Measurements from ENCODE around the gene NFKB1. TPM values are rescaled to one million over a fixed set of nuclear protein-coding genes. Genes with fewer than 3 reads are reported as not detected.
A peak's percentile ranks its signal among the peaks of the same experiment; 100 is the strongest.

The NFKB1 gene
- total RNA-seq, 5 donors from 2014 or later (not counting 1 experiment from before 2014, with no cell fraction given) = 83.0 to 185 (median 92.1) TPM

- ChIA-PET CTCF (interaction anchor here in 1 of 2 donors (0.8 to 1.1 kb wide), 2 partner anchors 17 to 48 kb away, joined by 4 to 5 read pairs; no protein-coding TSS in a partner anchor), POLR2A (interaction anchor here (0.5 to 0.7 kb wide), 5 partner anchors 13 to 485 kb away, joined by 3 to 6 read pairs (median 3); no protein-coding TSS in a partner anchor)
- Histone ChIP-seq H3K27ac (ENCODE audit: low read length) (no peak overlapping the region), H3K4me3 (ENCODE audit: control insufficient read depth in 1 of 2, extremely low read depth in 1 of 2, low read length in 1 of 2) (no peak overlapping the region), H3K4me1 (ENCODE audit: control insufficient read depth in 1 of 2, extremely low read depth in 1 of 2, insufficient read depth in 2 of 2, low read length in 2 of 2) (peaks cover 0 to 11% of the 10 kb centered on the region in 2 experiments), H3K27me3 (replicated peaks in 1 of 2; ENCODE audit: control insufficient read depth in 2 of 2, extremely low read depth in 1 of 2, insufficient read depth in 2 of 2, low read length in 1 of 2) (no peaks in the 10 kb centered on the region), H3K36me3 (ENCODE audit: control insufficient read depth in 2 of 2, extremely low read depth in 1 of 2, insufficient read depth in 1 of 2, low read length in 1 of 2) (peaks cover 3 to 13% of the 10 kb centered on the region in 2 donors), H3K9me3 (no peaks in the 10 kb centered on the region)
- DNase-seq (no peak), ATAC-seq (replicated peaks in 1 of 4) (no peak)
- Mint-ChIP-seq H3K27me3 (no peaks in the 10 kb centered on the region), H3K4me3 (no peak overlapping the region), H3K27ac (peak overlapping the region; percentile 7 to 66), H3K4me1 (peaks cover 71 to 87% (median 73%) of the 10 kb centered on the region in 3 donors), H3K9me3 (no peaks in the 10 kb centered on the region), H3K36me3 (peaks cover 49% of the 10 kb centered on the region)
- no CpG with 5 or more reads among the region's 1 CpG for WGBS (ENCODE audit: insufficient coverage)
Observed at GRCh38 chr4:102563000-102563399, 61.8 kb downstream of the NFKB1 start.

- no peaks in the 10 kb centered on the region for H3K27me3 Mint-ChIP-seq
- no peak overlapping the region for H3K4me3 Mint-ChIP-seq
- Histone ChIP-seq H3K9me3 (no peaks in the 10 kb centered on the region), H3K27ac (ENCODE audit: low read length) (no peak overlapping the region), H3K27me3 (replicated peaks in 1 of 2; ENCODE audit: control insufficient read depth in 2 of 2, extremely low read depth in 1 of 2, insufficient read depth in 2 of 2, low read length in 1 of 2) (no peaks in the 10 kb centered on the region), H3K36me3 (ENCODE audit: control insufficient read depth in 2 of 2, extremely low read depth in 1 of 2, insufficient read depth in 1 of 2, low read length in 1 of 2) (peaks cover 3 to 16% of the 10 kb centered on the region in 2 donors), H3K4me1 (ENCODE audit: control insufficient read depth in 1 of 2, extremely low read depth in 1 of 2, insufficient read depth in 2 of 2, low read length in 2 of 2) (peaks cover 0 to 5% of the 10 kb centered on the region in 2 experiments), H3K4me3 (ENCODE audit: control insufficient read depth in 1 of 2, extremely low read depth in 1 of 2, low read length in 1 of 2) (no peak overlapping the region)
- peak overlapping the region; percentile 16 to 25 for H3K27ac Mint-ChIP-seq
- CTCF ChIA-PET = interaction anchor here in 1 of 2 donors (0.9 kb wide), 1 partner anchor 137 kb away, joined by 5 read pairs; no protein-coding TSS in a partner anchor
- ATAC-seq (replicated peaks in 1 of 4) (no peak), DNase-seq (peak in 1 of 35 experiments; percentile 21)
- POLR2A ChIA-PET = interaction anchor here in 1 of 2 donors (0.7 kb wide), 1 partner anchor 235 kb away, joined by 4 read pairs; no protein-coding TSS in a partner anchor
- no CpG with 5 or more reads among the region's 4 CpGs for WGBS (ENCODE audit: insufficient coverage)
- H3K36me3 Mint-ChIP-seq = peaks cover 59% of the 10 kb centered on the region
- peaks cover 77 to 84% (median 79%) of the 10 kb centered on the region in 3 donors for H3K4me1 Mint-ChIP-seq
- H3K9me3 Mint-ChIP-seq = no peaks in the 10 kb centered on the region
Observed at GRCh38 chr4:102564399-102565059, 63.4 kb downstream of the NFKB1 start.

- H3K36me3 Mint-ChIP-seq = peaks cover 60% of the 10 kb centered on the region
- WGBS (ENCODE audit: insufficient coverage) = no CpG with 5 or more reads among the region's 2 CpGs
- POLR2A ChIA-PET = interaction anchor here (0.6 to 0.7 kb wide), 3 partner anchors 12 to 38 kb away, joined by 7 to 15 read pairs (median 13); no protein-coding TSS in a partner anchor
- no peak overlapping the region for H3K4me3 Mint-ChIP-seq
- ATAC-seq (replicated peaks in 1 of 4) = no peak
- Histone ChIP-seq H3K27ac (ENCODE audit: low read length) (no peak overlapping the region), H3K27me3 (replicated peaks in 1 of 2; ENCODE audit: control insufficient read depth in 2 of 2, extremely low read depth in 1 of 2, insufficient read depth in 2 of 2, low read length in 1 of 2) (no peaks in the 10 kb centered on the region), H3K4me1 (ENCODE audit: control insufficient read depth in 1 of 2, extremely low read depth in 1 of 2, insufficient read depth in 2 of 2, low read length in 2 of 2) (peaks cover 0 to 2% of the 10 kb centered on the region in 2 experiments), H3K36me3 (ENCODE audit: control insufficient read depth in 2 of 2, extremely low read depth in 1 of 2, insufficient read depth in 1 of 2, low read length in 1 of 2) (peaks cover 3 to 22% of the 10 kb centered on the region in 2 donors), H3K4me3 (ENCODE audit: control insufficient read depth in 1 of 2, extremely low read depth in 1 of 2, low read length in 1 of 2) (no peak overlapping the region), H3K9me3 (no peaks in the 10 kb centered on the region)
- no peak for DNase-seq
- peak overlapping the region; percentile 64 to 79 for H3K27ac Mint-ChIP-seq
- no peaks in the 10 kb centered on the region for H3K27me3 Mint-ChIP-seq
- H3K4me1 Mint-ChIP-seq = peaks cover 69 to 74% (median 71%) of the 10 kb centered on the region in 3 donors
- no peaks in the 10 kb centered on the region for H3K9me3 Mint-ChIP-seq
- CTCF ChIA-PET = interaction anchor here (0.6 kb wide), 2 partner anchors 10 to 20 kb away, joined by 5 read pairs; no protein-coding TSS in a partner anchor
Observed at GRCh38 chr4:102565696-102566095, 64.5 kb downstream of the NFKB1 start.

GRCh38 chr4:102566426-102566825, 65.3 kb downstream of the NFKB1 start:
- ChIA-PET POLR2A (no interaction called here), CTCF (no interaction called here)
- H3K9me3 ChIP-seq = no peaks in the 10 kb centered on the region
- H3K36me3 ChIP-seq (ENCODE audit: control insufficient read depth in 2 of 2, extremely low read depth in 1 of 2, insufficient read depth in 1 of 2, low read length in 1 of 2) = peaks cover 3 to 22% of the 10 kb centered on the region in 2 donors
- no peaks in the 10 kb centered on the region for H3K4me1 ChIP-seq (ENCODE audit: control insufficient read depth in 1 of 2, extremely low read depth in 1 of 2, insufficient read depth in 2 of 2, low read length in 2 of 2)
- Mint-ChIP-seq H3K9me3 (no peaks in the 10 kb centered on the region), H3K4me1 (peaks cover 63 to 66% (median 65%) of the 10 kb centered on the region in 3 donors), H3K27ac (peak overlapping the region; percentile 64 to 79), H3K27me3 (no peaks in the 10 kb centered on the region), H3K4me3 (no peak overlapping the region), H3K36me3 (peaks cover 59% of the 10 kb centered on the region)
- ATAC-seq (replicated peaks in 1 of 4) (no peak), DNase-seq (no peak)
- no peak overlapping the region for H3K4me3 ChIP-seq (ENCODE audit: control insufficient read depth in 1 of 2, extremely low read depth in 1 of 2, low read length in 1 of 2)
- H3K27me3 ChIP-seq (replicated peaks in 1 of 2; ENCODE audit: control insufficient read depth in 2 of 2, extremely low read depth in 1 of 2, insufficient read depth in 2 of 2, low read length in 1 of 2) = no peaks in the 10 kb centered on the region
- no peak overlapping the region for H3K27ac ChIP-seq (ENCODE audit: low read length)

GRCh38 chr4:102567427-102567826, 66.3 kb downstream of the NFKB1 start:
- Histone ChIP-seq H3K36me3 (ENCODE audit: control insufficient read depth in 2 of 2, extremely low read depth in 1 of 2, insufficient read depth in 1 of 2, low read length in 1 of 2) (peaks cover 3 to 22% of the 10 kb centered on the region in 2 donors), H3K27me3 (replicated peaks in 1 of 2; ENCODE audit: control insufficient read depth in 2 of 2, extremely low read depth in 1 of 2, insufficient read depth in 2 of 2, low read length in 1 of 2) (no peaks in the 10 kb centered on the region), H3K4me1 (ENCODE audit: control insufficient read depth in 1 of 2, extremely low read depth in 1 of 2, insufficient read depth in 2 of 2, low read length in 2 of 2) (no peaks in the 10 kb centered on the region), H3K27ac (ENCODE audit: low read length) (no peak overlapping the region), H3K4me3 (ENCODE audit: control insufficient read depth in 1 of 2, extremely low read depth in 1 of 2, low read length in 1 of 2) (no peak overlapping the region), H3K9me3 (no peaks in the 10 kb centered on the region)
- Mint-ChIP-seq H3K36me3 (peaks cover 51% of the 10 kb centered on the region), H3K4me1 (peaks cover 62 to 63% (median 63%) of the 10 kb centered on the region in 3 donors), H3K27me3 (no peaks in the 10 kb centered on the region), H3K9me3 (no peaks in the 10 kb centered on the region), H3K4me3 (no peak overlapping the region), H3K27ac (peak overlapping the region in 1 of 2 donors; percentile 23)
- ATAC-seq (replicated peaks in 1 of 4) (no peak), DNase-seq (no peak)
- no CpG with 5 or more reads among the region's 1 CpG for WGBS (ENCODE audit: insufficient coverage)
- ChIA-PET CTCF (interaction anchor here in 1 of 2 donors (0.6 kb wide), 1 partner anchor 137 kb away, joined by 3 read pairs; no protein-coding TSS in a partner anchor), POLR2A (interaction anchor here (0.6 to 1.5 kb wide), 7 partner anchors 8 to 84 kb away, joined by 3 to 5 read pairs (median 3); no protein-coding TSS in a partner anchor)

- H3K27me3 Mint-ChIP-seq = no peaks in the 10 kb centered on the region
- H3K4me3 Mint-ChIP-seq = no peak overlapping the region
- H3K9me3 Mint-ChIP-seq = no peaks in the 10 kb centered on the region
- no peak overlapping the region for H3K27ac ChIP-seq (ENCODE audit: low read length)
- H3K4me1 ChIP-seq (ENCODE audit: control insufficient read depth in 1 of 2, extremely low read depth in 1 of 2, insufficient read depth in 2 of 2, low read length in 2 of 2) = peaks cover 3 to 9% of the 10 kb centered on the region in 2 experiments
- H3K9me3 ChIP-seq = no peaks in the 10 kb centered on the region
- peaks cover 43% of the 10 kb centered on the region for H3K36me3 Mint-ChIP-seq
- peaks cover 68 to 70% (median 69%) of the 10 kb centered on the region in 3 donors for H3K4me1 Mint-ChIP-seq
- no peak for ATAC-seq (replicated peaks in 1 of 4)
- ChIA-PET POLR2A (interaction anchor here (0.6 kb wide), 2 partner anchors 69 to 251 kb away, joined by 3 read pairs; no protein-coding TSS in a partner anchor), CTCF (interaction anchor here in 1 of 2 donors (0.8 kb wide), 1 partner anchor 9 kb away, joined by 3 read pairs; no protein-coding TSS in a partner anchor)
- H3K4me3 ChIP-seq (ENCODE audit: control insufficient read depth in 1 of 2, extremely low read depth in 1 of 2, low read length in 1 of 2) = no peak overlapping the region
- no peaks in the 10 kb centered on the region for H3K27me3 ChIP-seq (replicated peaks in 1 of 2; ENCODE audit: control insufficient read depth in 2 of 2, extremely low read depth in 1 of 2, insufficient read depth in 2 of 2, low read length in 1 of 2)
- H3K27ac Mint-ChIP-seq = no peak overlapping the region
- no CpG with 5 or more reads among the region's 2 CpGs for WGBS (ENCODE audit: insufficient coverage)
- peaks cover 3 to 26% of the 10 kb centered on the region in 2 donors for H3K36me3 ChIP-seq (ENCODE audit: control insufficient read depth in 2 of 2, extremely low read depth in 1 of 2, insufficient read depth in 1 of 2, low read length in 1 of 2)
- no peak for DNase-seq
Observed at GRCh38 chr4:102569200-102569599, 68.0 kb downstream of the NFKB1 start.

Measured in T-cell (primary cell).